Measurements from ENCODE around the gene DMRT1.
A peak's percentile ranks its signal among the peaks of the same experiment; 100 is the strongest.
"Not testable (repeated sequence)": the region's sequence is repeated elsewhere in the genome, so short reads cannot be mapped to it uniquely, and the experiment has no call there.

The DMRT1 gene

GRCh38 chr9:842635-843426 lies 1.3 kb downstream of the DMRT1 start:
- H3K27me3 Mint-ChIP-seq = peaks cover 61% of the 10 kb centered on the region
- peaks cover 4% of the 10 kb centered on the region for H3K4me1 Mint-ChIP-seq (ENCODE audit: low read depth)
- H3K27ac Mint-ChIP-seq = no peak overlapping the region
- no peaks in the 10 kb centered on the region for H3K36me3 Mint-ChIP-seq (ENCODE audit: low read depth)
- H3K9me3 Mint-ChIP-seq = no peaks in the 10 kb centered on the region
- no peak overlapping the region for H3K4me3 Mint-ChIP-seq

GRCh38 chr9:843427-843785 lies 1.9 kb downstream of the DMRT1 start:
- Mint-ChIP-seq H3K9me3 (no peaks in the 10 kb centered on the region), H3K4me3 (no peak overlapping the region), H3K4me1 (ENCODE audit: low read depth) (peaks cover 4% of the 10 kb centered on the region), H3K27ac (no peak overlapping the region), H3K27me3 (peaks cover 64% of the 10 kb centered on the region), H3K36me3 (ENCODE audit: low read depth) (no peaks in the 10 kb centered on the region)

- H3K9me3 Mint-ChIP-seq = no peaks in the 10 kb centered on the region
- no peaks in the 10 kb centered on the region for H3K36me3 Mint-ChIP-seq (ENCODE audit: low read depth)
Observed at GRCh38 chr9:846852-847251, 5.4 kb downstream of the DMRT1 start.

GRCh38 chr9:847505-847904 lies 6.0 kb downstream of the DMRT1 start:
- Mint-ChIP-seq H3K4me3 (no peak overlapping the region), H3K27ac (no peak overlapping the region), H3K27me3 (peaks cover 57% of the 10 kb centered on the region)

More at GRCh38 chr9:846852-847251, 5.4 kb downstream of the DMRT1 start:
- Mint-ChIP-seq H3K4me1 (ENCODE audit: low read depth) (peaks cover 4% of the 10 kb centered on the region), H3K27ac (no peak overlapping the region), H3K27me3 (peaks cover 55% of the 10 kb centered on the region), H3K4me3 (no peak overlapping the region)

DNA sequence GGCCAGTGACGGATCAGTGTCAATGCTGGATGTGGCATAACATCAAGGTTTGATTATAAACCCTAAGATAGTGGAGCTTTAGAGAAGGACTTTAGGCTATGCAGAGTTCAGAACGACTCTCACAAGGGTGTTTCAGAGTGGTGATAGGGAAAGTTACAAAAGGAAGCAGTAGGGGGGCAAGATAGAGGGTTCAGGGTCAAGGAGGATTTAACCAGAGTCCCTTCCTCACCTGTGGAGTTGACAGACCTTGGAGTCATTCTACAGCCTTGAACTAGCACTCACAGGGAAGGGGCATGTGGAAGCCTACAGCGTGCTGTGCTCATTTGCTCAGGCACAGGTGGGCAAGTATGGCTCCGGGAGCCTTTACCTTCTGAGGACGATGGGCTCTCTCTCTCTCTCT lies 7.9 kb downstream of the DMRT1 start:
- no peaks in the 10 kb centered on the region for H3K4me1 Mint-ChIP-seq (ENCODE audit: low read depth)
- no peak overlapping the region for H3K4me3 Mint-ChIP-seq
- H3K36me3 Mint-ChIP-seq (ENCODE audit: low read depth) = no peaks in the 10 kb centered on the region
- no peak overlapping the region for H3K27ac Mint-ChIP-seq
- no peaks in the 10 kb centered on the region for H3K9me3 Mint-ChIP-seq
- peaks cover 44% of the 10 kb centered on the region for H3K27me3 Mint-ChIP-seq

More at GRCh38 chr9:847505-847904, 6.0 kb downstream of the DMRT1 start:
- Mint-ChIP-seq H3K36me3 (ENCODE audit: low read depth) (no peaks in the 10 kb centered on the region), H3K9me3 (no peaks in the 10 kb centered on the region), H3K4me1 (ENCODE audit: low read depth) (peaks cover 4% of the 10 kb centered on the region)

DNA sequence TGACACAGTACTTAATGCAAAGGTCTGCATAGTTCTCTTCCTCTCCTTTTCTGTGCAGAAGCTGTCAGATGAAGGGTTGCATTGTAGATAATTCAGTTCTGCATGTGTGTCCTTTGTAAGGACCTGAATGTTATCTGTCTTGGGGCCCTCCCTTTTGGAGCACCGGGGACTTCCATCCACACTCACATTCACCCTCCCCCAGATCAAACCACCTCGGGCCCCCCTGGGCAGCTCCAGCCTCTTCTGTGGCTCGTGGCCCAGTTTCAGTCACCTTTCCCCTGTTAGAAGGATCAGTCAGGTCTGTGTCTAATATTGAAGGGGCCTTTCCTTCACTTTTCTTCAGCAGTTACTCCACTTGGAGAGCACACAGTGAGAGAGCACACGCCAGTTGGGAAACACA lies 11.0 kb downstream of the DMRT1 start:
- no peaks in the 10 kb centered on the region for H3K4me1 Mint-ChIP-seq (ENCODE audit: low read depth)
- peaks cover 32% of the 10 kb centered on the region for H3K27me3 Mint-ChIP-seq
- no peaks in the 10 kb centered on the region for H3K9me3 Mint-ChIP-seq
- no peaks in the 10 kb centered on the region for H3K36me3 Mint-ChIP-seq (ENCODE audit: low read depth)
- no peak overlapping the region for H3K4me3 Mint-ChIP-seq
- H3K27ac Mint-ChIP-seq = no peak overlapping the region

DNA sequence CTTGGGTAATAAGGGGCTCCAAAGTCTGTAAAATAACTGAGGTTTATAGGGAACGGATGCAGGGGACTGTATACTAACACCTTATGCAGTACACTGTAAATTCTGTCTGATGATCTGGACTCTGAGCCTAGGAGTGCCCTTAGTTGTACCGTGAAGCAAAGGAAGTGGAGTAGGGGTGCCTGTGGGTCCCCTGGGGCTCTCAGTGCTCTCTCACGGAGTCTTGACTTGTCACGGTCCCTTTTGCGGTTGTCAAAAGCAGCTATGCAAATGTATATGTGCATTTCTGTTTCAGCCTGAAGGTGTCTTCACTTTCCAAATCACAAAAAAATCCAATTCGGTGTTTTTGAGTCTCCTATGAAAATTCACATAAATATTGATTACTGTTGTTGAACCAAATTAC lies 17.8 kb downstream of the DMRT1 start:
- no peak overlapping the region for H3K27ac Mint-ChIP-seq
- H3K36me3 Mint-ChIP-seq (ENCODE audit: low read depth) = no peaks in the 10 kb centered on the region
- peaks cover 30% of the 10 kb centered on the region for H3K27me3 Mint-ChIP-seq
- H3K4me3 Mint-ChIP-seq = no peak overlapping the region
- H3K9me3 Mint-ChIP-seq = no peaks in the 10 kb centered on the region
- H3K4me1 Mint-ChIP-seq (ENCODE audit: low read depth) = no peaks in the 10 kb centered on the region

DNA sequence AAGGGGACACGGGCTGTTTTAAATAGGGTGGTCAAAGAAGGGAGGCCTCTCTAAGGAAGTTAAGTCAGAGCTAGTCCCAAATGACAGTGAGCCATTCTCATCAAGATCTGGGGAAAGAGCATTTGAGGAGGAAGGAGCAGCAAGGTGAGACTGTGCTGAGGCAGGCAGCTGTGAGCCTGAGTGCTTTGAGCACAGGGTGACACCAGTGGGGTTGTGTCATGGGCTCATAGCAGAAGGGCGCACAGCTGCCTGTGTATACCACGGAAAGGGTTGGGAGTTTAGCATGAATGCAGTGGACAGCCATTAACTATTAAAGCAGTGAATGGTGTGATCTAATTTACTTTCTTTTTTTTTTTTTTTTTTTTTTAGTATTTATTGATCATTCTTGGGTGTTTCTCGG lies 19.2 kb downstream of the DMRT1 start:
- Mint-ChIP-seq H3K36me3 (ENCODE audit: low read depth) (no peaks in the 10 kb centered on the region), H3K27me3 (peaks cover 24% of the 10 kb centered on the region), H3K27ac (no peak overlapping the region), H3K4me1 (ENCODE audit: low read depth) (no peaks in the 10 kb centered on the region), H3K9me3 (no peaks in the 10 kb centered on the region), H3K4me3 (no peak overlapping the region)

DNA sequence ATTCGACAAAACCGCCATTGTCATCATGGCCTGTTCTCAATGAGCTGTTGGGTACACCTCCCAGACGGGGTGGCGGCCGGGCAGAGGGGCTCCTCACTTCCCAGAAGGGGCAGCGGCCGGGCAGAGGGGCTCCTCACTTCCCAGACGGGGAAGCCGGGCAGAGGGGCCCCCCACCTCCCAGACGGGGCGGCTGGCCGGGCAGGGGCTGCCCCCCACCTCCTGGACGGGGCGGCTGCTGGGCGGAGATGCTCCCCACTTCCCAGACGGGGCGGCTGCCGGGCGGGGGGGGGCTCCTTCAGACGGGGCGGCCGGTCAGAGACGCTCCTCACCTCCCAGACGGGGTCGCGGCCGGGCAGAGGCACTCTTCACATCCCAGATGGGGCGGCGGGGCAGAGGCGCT lies 20.0 kb downstream of the DMRT1 start:
- H3K4me1 Mint-ChIP-seq (ENCODE audit: low read depth); H3K4me3 Mint-ChIP-seq; H3K36me3 Mint-ChIP-seq (ENCODE audit: low read depth); H3K27ac Mint-ChIP-seq; H3K9me3 Mint-ChIP-seq: not testable (repeated sequence)
- H3K27me3 Mint-ChIP-seq = peaks cover 24% of the 10 kb centered on the region

DNA sequence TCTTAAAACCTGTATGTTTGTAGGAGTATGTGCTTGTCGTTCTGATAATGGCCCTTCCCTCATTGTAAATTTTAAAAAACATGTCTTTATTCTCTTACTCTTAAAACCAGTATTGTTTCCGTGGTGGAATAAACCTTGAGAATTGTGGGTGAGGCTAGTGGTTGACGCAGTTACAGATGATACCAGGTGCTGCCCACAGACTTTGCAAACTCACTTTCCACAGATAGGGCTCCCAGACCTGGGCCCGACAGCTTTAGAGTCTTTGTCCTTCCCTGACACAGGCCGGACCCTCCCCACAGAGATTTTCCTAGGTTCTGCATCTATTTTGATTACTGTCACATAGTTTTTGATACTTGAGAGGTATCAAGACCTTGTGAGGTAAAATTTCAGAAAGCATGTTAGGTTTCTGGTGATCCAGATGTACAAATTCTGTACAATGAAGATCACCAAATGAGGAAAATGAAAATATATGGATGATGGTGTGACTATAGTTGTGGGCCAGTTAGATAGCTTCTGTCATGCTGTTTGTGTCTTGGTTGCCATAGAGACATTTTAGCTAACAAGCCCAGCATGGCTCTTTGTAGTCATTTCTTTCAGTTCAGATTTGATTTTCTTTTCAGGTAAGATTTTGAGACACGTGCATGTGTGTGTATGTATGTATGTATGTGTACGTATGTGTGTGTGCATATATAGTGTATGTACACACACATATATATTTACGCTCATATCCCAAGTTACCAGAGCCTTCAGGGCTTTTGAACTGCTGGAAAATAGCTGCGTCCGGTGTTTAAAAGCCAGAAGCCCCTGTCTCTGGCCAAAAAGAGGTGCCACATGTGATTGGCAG lies 33.8 kb downstream of the DMRT1 start:
- peaks cover 44% of the 10 kb centered on the region for H3K27me3 Mint-ChIP-seq
- H3K36me3 Mint-ChIP-seq (ENCODE audit: low read depth) = no peaks in the 10 kb centered on the region
- H3K27ac Mint-ChIP-seq = no peak overlapping the region
- no peaks in the 10 kb centered on the region for H3K4me1 Mint-ChIP-seq (ENCODE audit: low read depth)
- H3K4me3 Mint-ChIP-seq = no peak overlapping the region
- no peaks in the 10 kb centered on the region for H3K9me3 Mint-ChIP-seq

GRCh38 chr9:876425-876824 lies 34.9 kb downstream of the DMRT1 start:
- H3K36me3 Mint-ChIP-seq (ENCODE audit: low read depth) = no peaks in the 10 kb centered on the region
- H3K27ac Mint-ChIP-seq = no peak overlapping the region
- peaks cover 9% of the 10 kb centered on the region for H3K4me1 Mint-ChIP-seq (ENCODE audit: low read depth)
- peaks cover 52% of the 10 kb centered on the region for H3K27me3 Mint-ChIP-seq
- no peaks in the 10 kb centered on the region for H3K9me3 Mint-ChIP-seq
- H3K4me3 Mint-ChIP-seq = no peak overlapping the region

DNA sequence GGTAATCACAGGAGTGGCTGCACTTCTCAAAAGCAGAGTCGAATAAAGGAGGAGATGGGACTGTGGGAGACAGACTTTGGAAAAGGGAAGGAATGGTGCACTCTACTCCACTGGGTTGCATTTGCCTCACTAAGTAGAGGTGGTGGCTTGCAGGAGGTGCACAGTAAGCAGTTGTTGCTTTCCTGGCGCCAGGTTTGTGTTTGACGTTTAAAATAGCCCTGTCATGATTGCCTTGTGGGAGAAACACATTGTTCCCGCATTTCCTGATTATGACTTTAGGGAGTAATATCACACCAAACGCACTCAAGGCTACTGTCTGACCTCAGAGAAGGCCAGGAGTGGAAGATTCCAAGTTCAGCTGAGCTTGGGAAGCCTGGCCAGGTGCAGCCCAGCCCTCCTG lies 36.7 kb downstream of the DMRT1 start:
- H3K27ac Mint-ChIP-seq = no peak overlapping the region

DNA sequence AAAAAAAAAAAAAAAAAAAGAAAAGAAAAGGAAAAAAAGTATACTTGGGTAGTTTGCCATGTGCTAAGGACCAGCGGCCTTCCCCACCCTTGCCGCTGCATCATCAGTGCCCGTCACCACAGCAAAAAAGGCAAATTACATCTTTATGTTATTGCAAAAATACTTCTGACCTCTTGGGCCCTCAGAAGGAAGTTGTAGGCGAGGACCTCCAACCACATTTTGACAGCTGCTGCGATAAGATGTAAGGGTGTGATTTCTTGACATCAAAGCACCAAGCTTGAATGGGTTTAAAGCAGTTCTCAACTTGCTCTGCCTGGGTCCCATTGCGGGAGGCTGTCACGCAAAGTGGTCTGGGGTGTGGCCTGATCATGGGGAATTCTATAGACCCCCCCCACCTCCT lies 39.2 kb downstream of the DMRT1 start:
- H3K9me3 Mint-ChIP-seq = no peaks in the 10 kb centered on the region
- H3K27me3 Mint-ChIP-seq = peaks cover 51% of the 10 kb centered on the region
- H3K4me3 Mint-ChIP-seq = no peak overlapping the region

More for the DNA sequence above, 36.7 kb downstream of the DMRT1 start:
- Mint-ChIP-seq H3K36me3 (ENCODE audit: low read depth) (no peaks in the 10 kb centered on the region), H3K9me3 (no peaks in the 10 kb centered on the region), H3K27me3 (peaks cover 60% of the 10 kb centered on the region), H3K4me3 (no peak overlapping the region), H3K4me1 (ENCODE audit: low read depth) (peaks cover 13% of the 10 kb centered on the region)

DNA sequence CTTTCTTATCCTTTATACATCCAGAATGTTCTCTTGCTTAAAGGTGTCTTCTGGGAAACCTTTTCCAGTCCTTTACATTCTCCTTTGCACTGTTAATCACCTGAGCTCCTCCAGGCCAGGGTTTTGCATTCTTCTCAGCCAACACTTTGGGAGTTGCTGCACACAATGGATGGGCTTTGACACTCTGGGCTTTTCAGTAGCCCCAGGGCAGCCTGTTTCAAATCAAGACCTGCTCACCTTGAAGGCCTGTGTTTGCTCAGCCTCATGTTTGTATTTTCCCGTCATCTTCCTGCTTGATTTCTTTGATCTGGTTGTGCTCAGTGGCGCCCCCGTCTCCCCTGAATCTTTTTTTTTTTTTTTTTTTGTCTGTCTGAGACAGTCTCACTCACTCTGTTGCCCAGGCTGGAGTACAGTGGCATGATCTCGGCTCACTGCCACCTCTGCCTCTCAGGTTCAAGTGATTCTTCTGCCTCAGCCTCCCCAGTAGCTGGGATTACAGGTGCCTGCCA lies 41.0 kb downstream of the DMRT1 start:
- Mint-ChIP-seq H3K36me3 (ENCODE audit: low read depth) (no peaks in the 10 kb centered on the region), H3K27ac (no peak overlapping the region), H3K4me1 (ENCODE audit: low read depth) (peaks cover 13% of the 10 kb centered on the region), H3K27me3 (peaks cover 51% of the 10 kb centered on the region), H3K9me3 (no peaks in the 10 kb centered on the region), H3K4me3 (no peak overlapping the region)

More for the DNA sequence above, 39.2 kb downstream of the DMRT1 start:
- peaks cover 13% of the 10 kb centered on the region for H3K4me1 Mint-ChIP-seq (ENCODE audit: low read depth)
- no peak overlapping the region for H3K27ac Mint-ChIP-seq
- H3K36me3 Mint-ChIP-seq (ENCODE audit: low read depth) = no peaks in the 10 kb centered on the region

DNA sequence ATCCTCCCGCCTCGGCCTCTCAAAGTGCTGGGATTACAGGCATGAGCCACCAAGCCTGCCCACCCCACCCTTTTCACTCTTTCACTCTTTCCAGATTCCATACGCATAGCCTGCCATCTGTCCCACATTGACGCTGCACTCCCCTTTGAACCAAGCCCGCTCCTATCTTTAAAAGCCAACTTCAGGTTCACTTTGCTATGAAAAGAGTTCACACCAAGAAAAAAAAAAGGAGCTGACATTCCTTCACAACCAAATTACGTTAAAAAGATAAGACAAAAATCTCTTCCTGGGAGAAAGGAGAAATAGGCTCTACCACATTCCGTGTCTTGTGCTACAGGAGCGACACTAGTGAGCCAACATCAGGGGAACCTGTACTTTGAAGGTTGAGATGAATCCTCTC lies 41.5 kb downstream of the DMRT1 start:
- H3K27me3 Mint-ChIP-seq = peaks cover 47% of the 10 kb centered on the region
- H3K36me3 Mint-ChIP-seq (ENCODE audit: low read depth) = no peaks in the 10 kb centered on the region
- H3K27ac Mint-ChIP-seq = peak overlapping the region; percentile 29
- no peaks in the 10 kb centered on the region for H3K9me3 Mint-ChIP-seq
- H3K4me3 Mint-ChIP-seq = no peak overlapping the region
- H3K4me1 Mint-ChIP-seq (ENCODE audit: low read depth) = peaks cover 13% of the 10 kb centered on the region
